Peyer's patch (tissue), 4 donors: ENCODE measurements around the gene PIAS4. TPM values are rescaled to one million over a fixed set of nuclear protein-coding genes. Genes with fewer than 3 reads are reported as not detected.

Experiments used
- DNase-seq, 3 donors: peaks; one replicate each; pipeline ENCODE4 v3.0.0-alpha.2; 2017 to 2019
- H3K27ac ChIP-seq, 4 donors: fragments of 200-600 bp; sonication (generic); one replicate each; pipeline ENCODE4 v1.5.1; 2016 to 2019
- H3K27me3 ChIP-seq, 2 donors: fragments of 200-600 bp; sonication (generic); one replicate each; pipeline ENCODE4 v1.5.1; 2019
- H3K36me3 ChIP-seq, 3 donors: fragments of 200-600 bp; sonication (generic); one replicate each; pipeline ENCODE4 v1.5.1; 2016 to 2019
- H3K4me1 ChIP-seq, 4 donors: fragments of 200-600 bp; sonication (generic); one replicate each; pipeline ENCODE4 v1.5.1; 2016 to 2019
- H3K4me3 ChIP-seq, 4 donors: fragments of 200-600 bp; sonication (generic); 1 replicate in 3 of 4; 2 replicates in 1 of 4; pipeline ENCODE4 v1.5.1; 2016 to 2019; ENCODE audit warnings: mild to moderate bottlenecking in 1 of 4
- H3K9me3 ChIP-seq, 4 donors: fragments of 200-600 bp; sonication (generic); one replicate each; pipeline ENCODE4 v1.5.1; 2016 to 2019; ENCODE audit warnings: mild to moderate bottlenecking in 1 of 4
- CTCF ChIP-seq, 6 experiments: fragments of 450-650 bp in 4 of 6; fragments of 200-600 bp in 2 of 6; sonication (generic) in 1 of 6; IDR thresholded peaks; one replicate each; pipeline ENCODE4 v1.5.1; 2017 to 2019; ENCODE audit warnings: antibody characterized with exemption in 6 of 6, mild to moderate bottlenecking in 3 of 6, moderate library complexity in 1 of 6
- POLR2A ChIP-seq, 2 donors: fragments of 450-650 bp; IDR thresholded peaks; one replicate each; pipeline ENCODE4 v1.5.1; 2017; ENCODE audit warnings: antibody characterized with exemption in 2 of 2, mild to moderate bottlenecking in 2 of 2, moderate library complexity in 2 of 2
- total RNA-seq, 4 donors: library from RNA; depleted of rRNA; stranded (reverse); fragments of >200 nt; gene quantifications; one replicate each; pipeline ENCODE4 v1.1.0, GENCODE V29; 2016

Gene PIAS4
- total RNA-seq, 4 donors from 2014 or later, result 15.9 to 47.9 (median 24.2) TPM

- H3K9me3 ChIP-seq, result no peaks in the 10 kb centered on the region
- TF ChIP-seq CTCF (IDR thresholded peaks at IDR 0.05), result no peak
- no peak for TF ChIP-seq POLR2A (IDR thresholded peaks at IDR 0.05)
- peak in 1 of 3 donors; percentile 77 for DNase-seq
- H3K4me3 ChIP-seq, result peak overlapping the region; percentile 17 to 100 (median 67)
- H3K36me3 ChIP-seq, result peaks cover 0 to 11% (median 0%) of the 10 kb centered on the region in 3 donors
- peak overlapping the region; percentile 96 to 100 (median 98) for H3K27ac ChIP-seq
- peaks cover 5 to 77% (median 55%) of the 10 kb centered on the region in 4 donors for H3K4me1 ChIP-seq
- no peaks in the 10 kb centered on the region for H3K27me3 ChIP-seq
Measured at GRCh38 chr19:4060621-4061177, 53.2 kb downstream of the PIAS4 start.

GRCh38 chr19:4061178-4061682, 53.7 kb downstream of the PIAS4 start:
- Histone ChIP-seq H3K36me3 (peaks cover 0 to 6% (median 0%) of the 10 kb centered on the region in 3 donors), H3K9me3 (no peaks in the 10 kb centered on the region), H3K4me1 (peaks cover 5 to 72% (median 55%) of the 10 kb centered on the region in 4 donors), H3K4me3 (peak overlapping the region; percentile 17 to 100 (median 67)), H3K27me3 (no peaks in the 10 kb centered on the region), H3K27ac (peak overlapping the region; percentile 96 to 100 (median 98))
- TF ChIP-seq CTCF (IDR thresholded peaks at IDR 0.05), result no peak
- peak; percentile 63 to 86 for TF ChIP-seq POLR2A (IDR thresholded peaks at IDR 0.05)
- DNase-seq, result peak; percentile 68 to 98 (median 94)

GRCh38 chr19:4061683-4062418, 54.3 kb downstream of the PIAS4 start:
- no peaks in the 10 kb centered on the region for H3K9me3 ChIP-seq
- H3K4me1 ChIP-seq, result peaks cover 5 to 68% (median 55%) of the 10 kb centered on the region in 4 donors
- H3K4me3 ChIP-seq, result peak overlapping the region in 3 of 4 donors; percentile 35 to 100 (median 99)
- no peaks in the 10 kb centered on the region for H3K27me3 ChIP-seq
- H3K27ac ChIP-seq, result peak overlapping the region; percentile 96 to 100 (median 98)
- peaks cover 0 to 4% (median 0%) of the 10 kb centered on the region in 3 donors for H3K36me3 ChIP-seq
- DNase-seq, result peak in 2 of 3 donors; percentile 87 to 89
- TF ChIP-seq POLR2A (IDR thresholded peaks at IDR 0.05), result no peak
- no peak for TF ChIP-seq CTCF (IDR thresholded peaks at IDR 0.05)

- Histone ChIP-seq H3K27ac (peak overlapping the region; percentile 96 to 100 (median 98)), H3K9me3 (no peaks in the 10 kb centered on the region), H3K4me3 (peak overlapping the region; percentile 85 to 100 (median 96)), H3K36me3 (peaks cover 0 to 4% (median 0%) of the 10 kb centered on the region in 3 donors), H3K27me3 (no peaks in the 10 kb centered on the region), H3K4me1 (peaks cover 5 to 66% (median 55%) of the 10 kb centered on the region in 4 donors)
- no peak for DNase-seq
- TF ChIP-seq CTCF (IDR thresholded peaks at IDR 0.05), result no peak
- no peak for TF ChIP-seq POLR2A (IDR thresholded peaks at IDR 0.05)
Measured at GRCh38 chr19:4062419-4063368, 55.2 kb downstream of the PIAS4 start.
